ENCODE measurements around the gene RERE. TPM values are rescaled to one million over a fixed set of nuclear protein-coding genes. Genes with fewer than 3 reads are reported as not detected.

Gene RERE
- total RNA-seq, 2 donors from 2014 or later: 48.0 to 50.5 TPM

DNA sequence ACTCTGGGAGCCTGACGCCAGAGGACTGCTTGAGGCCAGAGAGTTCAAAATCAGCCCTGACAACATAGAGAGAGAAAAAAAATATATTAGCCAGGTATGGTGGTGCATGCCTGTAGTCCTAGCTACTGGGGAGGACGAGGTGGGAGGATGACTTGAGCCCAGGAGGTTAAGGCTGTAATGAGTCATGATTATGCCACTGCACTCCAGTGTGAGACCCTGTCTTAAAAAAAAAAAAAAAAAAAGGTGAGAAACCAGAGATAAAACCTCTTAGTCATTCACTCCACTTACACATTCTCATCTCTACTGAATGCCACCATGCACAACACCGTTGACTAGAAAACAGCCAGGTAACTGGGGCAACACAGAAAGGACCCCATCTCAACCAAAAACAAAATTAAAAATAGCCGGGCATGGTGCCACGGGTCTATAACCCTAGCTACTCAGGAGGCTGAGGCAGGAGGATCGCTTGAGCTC lies 321.5 kb downstream of the RERE start:
- H3K27ac Mint-ChIP-seq: peak overlapping the region; percentile 94
- peaks cover 20% of the 10 kb centered on the region for H3K4me1 Mint-ChIP-seq
- no peaks in the 10 kb centered on the region for H3K27me3 Mint-ChIP-seq
- peak; percentile 96 for ATAC-seq (replicated peaks)
- H3K9me3 Mint-ChIP-seq: no peaks in the 10 kb centered on the region
- peak overlapping the region; percentile 47 for H3K4me3 Mint-ChIP-seq
- peaks cover 53% of the 10 kb centered on the region for H3K36me3 Mint-ChIP-seq (ENCODE audit: low read depth)

DNA sequence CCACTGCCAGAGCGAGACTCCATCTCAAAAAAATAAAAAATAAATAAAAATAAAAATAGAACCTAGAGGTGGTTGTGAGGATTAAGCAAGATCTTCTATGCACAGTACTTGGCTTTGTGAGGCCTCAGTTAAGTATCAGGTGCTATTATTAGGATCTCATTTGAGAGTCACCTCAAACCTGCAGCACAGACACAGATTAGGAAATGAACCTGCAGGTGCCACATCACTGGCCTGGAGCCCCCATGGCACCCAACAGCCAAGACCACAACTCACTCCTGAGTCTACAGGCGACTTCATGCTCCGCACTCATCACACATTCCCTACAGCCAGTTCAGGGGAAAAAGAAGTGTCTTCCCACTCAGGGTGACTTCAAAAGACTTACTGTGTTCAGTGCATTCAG lies 322.8 kb downstream of the RERE start:
- Mint-ChIP-seq H3K27me3 (no peaks in the 10 kb centered on the region), H3K36me3 (ENCODE audit: low read depth) (peaks cover 53% of the 10 kb centered on the region), H3K4me1 (peaks cover 20% of the 10 kb centered on the region), H3K27ac (no peak overlapping the region), H3K9me3 (no peaks in the 10 kb centered on the region), H3K4me3 (no peak overlapping the region)
- ATAC-seq (replicated peaks): no peak

DNA sequence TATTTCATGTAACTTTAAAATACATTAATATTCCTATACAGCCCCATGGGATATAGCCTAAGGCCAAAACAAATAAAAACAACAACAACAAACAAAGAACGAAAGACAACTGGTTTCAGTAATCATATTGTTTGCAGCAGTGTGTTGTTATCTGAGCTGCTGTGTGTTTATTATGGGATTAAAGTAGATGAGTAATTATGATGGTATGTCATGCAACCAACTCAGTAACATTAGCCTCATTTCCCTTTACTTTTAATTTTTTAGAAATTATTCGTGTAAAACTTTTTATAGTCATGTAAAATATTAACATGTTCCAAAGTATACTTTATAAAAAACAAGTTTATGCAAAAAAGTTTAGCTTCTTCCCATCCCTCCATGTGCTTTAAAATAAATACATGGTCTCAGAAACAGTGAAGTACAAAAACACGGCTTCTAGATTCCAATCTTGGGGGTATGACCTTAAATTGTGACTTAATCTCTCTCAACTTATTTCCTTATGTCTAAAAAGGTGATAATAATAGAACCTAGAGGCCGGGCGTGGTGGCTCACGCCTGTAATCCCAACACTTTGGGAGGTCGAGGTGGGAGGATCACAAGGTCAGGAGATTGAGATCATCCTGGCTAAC lies 323.4 kb downstream of the RERE start:
- H3K27ac Mint-ChIP-seq: no peak overlapping the region
- no peaks in the 10 kb centered on the region for H3K27me3 Mint-ChIP-seq

DNA sequence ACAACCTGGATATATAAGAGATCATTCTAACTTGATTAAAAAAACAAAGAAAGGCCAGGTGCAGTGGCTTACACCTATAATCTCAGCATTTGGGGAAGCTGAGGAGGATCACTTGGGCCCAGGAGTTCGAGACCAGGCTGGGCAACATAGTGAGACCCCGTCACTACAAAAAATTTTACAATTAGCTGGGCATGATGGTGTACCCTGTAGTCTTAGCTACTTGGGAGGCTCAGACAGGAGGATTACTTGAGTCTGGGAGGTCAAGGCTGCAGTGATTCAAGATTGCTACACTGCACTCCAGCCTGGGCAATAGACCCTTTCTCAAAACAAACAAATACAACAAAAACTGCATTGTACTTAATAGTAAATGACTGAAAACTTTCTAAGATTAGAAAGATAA lies 330.2 kb downstream of the RERE start:
- H3K9me3 Mint-ChIP-seq: no peaks in the 10 kb centered on the region
- H3K4me3 Mint-ChIP-seq: no peak overlapping the region
- no peak overlapping the region for H3K27ac Mint-ChIP-seq

More for the DNA sequence above, 323.4 kb downstream of the RERE start:
- H3K9me3 Mint-ChIP-seq: no peaks in the 10 kb centered on the region
- ATAC-seq (replicated peaks): no peak
- peaks cover 20% of the 10 kb centered on the region for H3K4me1 Mint-ChIP-seq
- peaks cover 53% of the 10 kb centered on the region for H3K36me3 Mint-ChIP-seq (ENCODE audit: low read depth)
- H3K4me3 Mint-ChIP-seq: no peak overlapping the region

DNA sequence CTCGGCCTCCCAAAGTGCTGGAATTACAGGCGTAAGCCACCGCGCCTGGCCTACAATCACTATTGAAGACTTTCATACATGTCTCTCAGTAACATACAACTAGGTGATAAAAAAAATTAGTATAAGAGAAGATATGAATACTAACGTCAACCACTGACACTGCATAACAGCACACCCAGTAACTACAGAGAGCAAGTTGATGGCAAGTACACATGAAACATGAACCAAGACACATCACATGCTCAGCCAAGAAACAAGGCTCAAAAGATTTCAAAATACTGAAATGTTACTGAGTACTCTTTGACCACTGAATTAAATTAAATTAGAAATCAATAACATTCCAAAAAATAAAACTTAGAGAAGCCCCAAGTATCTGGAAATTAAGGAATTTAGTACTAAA lies 331.4 kb downstream of the RERE start:
- peaks cover 5% of the 10 kb centered on the region for H3K36me3 Mint-ChIP-seq (ENCODE audit: low read depth)
- no peaks in the 10 kb centered on the region for H3K4me1 Mint-ChIP-seq
- H3K4me3 Mint-ChIP-seq: no peak overlapping the region
- ATAC-seq (replicated peaks): no peak
- no peak overlapping the region for H3K27ac Mint-ChIP-seq
- H3K27me3 Mint-ChIP-seq: no peaks in the 10 kb centered on the region
- H3K9me3 Mint-ChIP-seq: no peaks in the 10 kb centered on the region

More for the DNA sequence above, 330.2 kb downstream of the RERE start:
- ATAC-seq (replicated peaks): no peak
- Mint-ChIP-seq H3K4me1 (peaks cover 4% of the 10 kb centered on the region), H3K36me3 (ENCODE audit: low read depth) (peaks cover 10% of the 10 kb centered on the region), H3K27me3 (no peaks in the 10 kb centered on the region)

DNA sequence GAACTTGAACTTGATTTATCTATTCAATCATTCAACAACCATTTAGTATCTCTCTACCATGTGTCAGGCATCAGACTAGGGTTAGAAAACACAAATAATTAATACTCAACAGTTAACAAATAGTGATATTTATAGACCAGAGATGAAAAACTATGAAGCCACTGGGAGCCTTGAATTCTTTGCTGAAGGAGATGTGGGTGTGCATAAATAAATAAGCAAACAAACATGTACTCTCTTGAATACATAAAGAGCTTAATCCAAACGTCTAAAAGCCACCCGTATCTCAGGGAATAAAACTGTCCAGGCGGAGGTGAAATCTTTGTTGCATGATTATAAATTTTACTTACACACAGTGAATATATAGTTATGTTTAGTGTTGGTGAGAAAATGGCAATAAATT lies 333.9 kb downstream of the RERE start:
- no peak for ATAC-seq (replicated peaks)
- Mint-ChIP-seq H3K27me3 (no peaks in the 10 kb centered on the region), H3K27ac (no peak overlapping the region), H3K9me3 (no peaks in the 10 kb centered on the region), H3K4me1 (no peaks in the 10 kb centered on the region), H3K36me3 (ENCODE audit: low read depth) (peaks cover 5% of the 10 kb centered on the region), H3K4me3 (no peak overlapping the region)

DNA sequence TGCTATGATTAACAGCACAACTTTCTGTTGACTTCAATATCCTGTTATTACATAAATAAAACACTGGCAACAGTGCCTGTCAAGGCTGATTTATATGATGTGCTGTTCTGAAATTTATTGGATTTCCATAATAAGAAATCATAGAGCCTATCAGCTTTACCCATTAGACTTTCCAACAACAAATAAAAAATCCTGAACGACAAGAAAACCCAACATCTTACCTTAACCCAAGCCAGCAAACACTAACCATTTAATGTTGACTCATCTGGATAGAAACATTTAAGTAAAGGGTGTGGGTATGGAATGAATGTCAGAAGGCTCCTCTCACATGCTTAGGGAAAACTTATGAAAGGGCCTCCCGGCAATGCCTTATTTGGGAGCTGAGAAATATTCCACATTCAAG lies 334.5 kb downstream of the RERE start:
- Mint-ChIP-seq H3K9me3 (no peaks in the 10 kb centered on the region), H3K4me1 (peaks cover 3% of the 10 kb centered on the region), H3K36me3 (ENCODE audit: low read depth) (peaks cover 7% of the 10 kb centered on the region), H3K4me3 (no peak overlapping the region), H3K27me3 (no peaks in the 10 kb centered on the region), H3K27ac (no peak overlapping the region)
- no peak for ATAC-seq (replicated peaks)

DNA sequence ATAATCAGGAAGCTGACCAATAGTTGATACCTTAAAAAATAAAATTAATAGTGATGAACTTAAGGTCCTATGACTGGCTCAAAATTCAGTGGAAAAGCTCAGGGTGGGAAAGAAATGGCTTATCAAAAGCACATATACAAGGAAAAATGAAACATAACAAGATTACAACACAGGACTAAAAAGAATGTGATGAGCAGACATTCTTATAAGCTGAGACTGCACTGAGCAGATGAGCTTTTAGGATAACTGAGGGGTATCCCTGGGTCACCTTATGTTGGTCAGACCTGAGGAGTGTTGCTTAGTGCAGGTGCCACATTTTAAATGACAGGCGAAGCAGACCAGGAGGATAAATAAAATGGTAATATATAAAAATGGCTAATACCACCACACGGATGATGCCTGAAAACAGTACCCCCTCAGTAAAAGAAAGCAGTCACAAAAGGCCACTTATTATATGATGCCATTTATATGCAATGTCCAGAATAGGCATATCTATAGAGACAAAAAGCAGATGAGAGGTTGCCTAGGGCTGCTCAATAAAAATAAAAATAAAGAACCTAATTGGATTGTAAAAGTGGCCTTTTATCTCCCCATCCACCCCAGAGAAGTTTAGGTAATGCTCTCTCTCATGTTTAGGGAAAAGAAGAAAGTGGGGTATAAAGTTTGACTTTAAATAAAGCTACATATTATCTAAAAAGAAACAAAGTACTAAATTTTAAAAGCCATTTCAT lies 335.6 kb downstream of the RERE start:
- Mint-ChIP-seq H3K27ac (peak overlapping the region; percentile 46), H3K9me3 (no peaks in the 10 kb centered on the region), H3K4me3 (no peak overlapping the region), H3K27me3 (no peaks in the 10 kb centered on the region), H3K4me1 (peaks cover 10% of the 10 kb centered on the region), H3K36me3 (ENCODE audit: low read depth) (peaks cover 18% of the 10 kb centered on the region)
- ATAC-seq (replicated peaks): no peak

DNA sequence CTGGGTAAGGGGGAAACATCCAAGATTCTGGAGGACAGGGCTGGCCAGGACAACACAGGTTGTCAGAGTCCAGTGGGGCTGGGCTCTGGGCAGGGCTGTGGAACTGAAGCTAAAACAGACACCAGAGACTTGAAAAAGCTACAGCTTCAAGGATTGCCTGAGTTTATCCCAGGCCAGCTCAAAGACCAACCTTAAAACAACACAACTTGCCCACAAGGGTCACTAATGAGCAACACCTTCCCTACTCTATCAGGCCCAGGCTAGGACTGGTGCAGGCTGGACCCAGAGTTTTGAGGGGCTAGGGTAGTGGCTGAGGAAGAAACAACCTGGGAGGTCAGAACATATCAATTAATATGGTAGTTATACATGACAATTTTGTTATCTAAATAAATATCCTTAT lies 338.9 kb downstream of the RERE start:
- H3K27ac Mint-ChIP-seq: peak overlapping the region; percentile 84
- no peaks in the 10 kb centered on the region for H3K27me3 Mint-ChIP-seq
- ATAC-seq (replicated peaks): no peak
- peaks cover 10% of the 10 kb centered on the region for H3K4me1 Mint-ChIP-seq
- no peaks in the 10 kb centered on the region for H3K9me3 Mint-ChIP-seq
- H3K36me3 Mint-ChIP-seq (ENCODE audit: low read depth): peaks cover 13% of the 10 kb centered on the region
- H3K4me3 Mint-ChIP-seq: no peak overlapping the region

DNA sequence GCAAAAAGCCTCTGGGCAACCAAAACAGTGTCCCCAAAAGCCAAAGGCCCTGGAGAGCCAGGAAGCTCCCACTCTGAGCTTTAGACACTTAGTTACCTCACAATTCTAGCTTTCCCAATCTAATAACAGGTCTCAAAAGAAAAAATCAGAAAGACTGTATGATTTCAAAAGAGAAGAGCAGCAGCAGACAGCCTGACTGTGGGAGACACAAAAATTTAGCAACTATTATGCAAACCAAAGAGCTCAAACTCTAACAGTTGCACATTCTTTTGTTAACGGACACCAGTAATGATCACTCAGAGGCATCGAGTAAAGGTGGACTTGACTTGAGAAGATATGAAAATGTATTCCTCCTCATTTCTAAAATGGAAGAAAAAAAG lies 339.5 kb downstream of the RERE start:
- peak overlapping the region; percentile 66 for H3K4me3 Mint-ChIP-seq
- H3K36me3 Mint-ChIP-seq (ENCODE audit: low read depth): peaks cover 13% of the 10 kb centered on the region
- H3K27ac Mint-ChIP-seq: peak overlapping the region; percentile 84
- H3K27me3 Mint-ChIP-seq: no peaks in the 10 kb centered on the region
- H3K9me3 Mint-ChIP-seq: no peaks in the 10 kb centered on the region
- peaks cover 13% of the 10 kb centered on the region for H3K4me1 Mint-ChIP-seq
- no peak for ATAC-seq (replicated peaks)

DNA sequence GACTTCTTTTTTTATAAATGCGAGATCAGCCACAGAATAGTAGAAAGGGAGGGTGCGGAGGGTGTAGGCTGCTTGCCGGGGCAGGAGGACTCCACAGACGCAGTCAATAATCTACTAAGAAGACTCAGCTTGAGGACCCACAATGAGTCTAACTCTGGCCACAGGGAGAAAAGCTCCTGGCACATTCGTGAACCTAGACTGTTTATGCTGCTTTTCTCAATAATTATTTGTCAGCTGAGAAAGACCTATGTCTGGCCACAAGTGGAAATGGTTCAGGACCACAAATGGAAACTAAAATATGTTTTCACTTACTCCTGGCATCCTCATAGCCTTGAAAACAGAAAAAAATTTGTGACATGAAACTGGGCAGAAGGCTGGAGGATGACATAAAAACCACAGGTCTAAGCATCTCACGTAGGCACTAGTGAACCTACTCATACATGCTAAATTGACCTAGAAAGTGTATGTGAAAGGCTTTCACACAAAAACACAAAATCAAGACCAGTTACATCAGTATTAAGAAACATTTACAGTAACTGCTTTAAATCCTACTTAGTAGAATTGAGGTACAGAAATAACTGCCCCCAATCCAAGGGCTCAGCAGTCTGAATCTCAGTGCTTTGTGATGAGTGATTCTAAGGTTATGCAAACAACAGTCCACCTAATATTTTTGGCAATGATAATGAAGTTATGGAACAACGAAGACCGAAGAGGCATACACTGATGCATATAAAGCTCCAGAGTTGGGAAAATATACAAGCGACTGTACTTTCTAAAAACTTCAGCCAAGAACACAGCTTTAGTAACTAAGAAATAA lies 340.1 kb downstream of the RERE start:
- ATAC-seq (replicated peaks): peak; percentile 91
- H3K4me1 Mint-ChIP-seq: peaks cover 19% of the 10 kb centered on the region

DNA sequence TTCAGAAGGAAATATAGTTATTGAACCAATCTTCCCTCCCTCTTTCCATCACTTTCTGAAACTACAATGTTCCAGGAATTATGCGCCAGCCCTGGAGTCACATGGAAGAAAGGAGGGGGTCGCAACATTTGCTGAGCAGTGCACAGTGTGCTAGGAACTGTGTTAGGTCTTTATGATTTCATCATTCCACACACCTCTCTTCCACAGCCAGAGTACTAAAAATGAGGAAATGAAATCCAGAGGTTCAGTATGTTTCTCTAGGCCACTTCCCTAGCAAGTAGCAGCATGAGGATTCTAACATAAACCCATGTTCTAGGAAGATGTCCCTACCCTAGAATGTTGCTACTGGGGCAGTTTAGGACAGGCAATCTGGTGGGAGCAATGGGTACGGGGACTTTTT lies 341.4 kb downstream of the RERE start:
- Mint-ChIP-seq H3K9me3 (no peaks in the 10 kb centered on the region), H3K4me3 (peak overlapping the region; percentile 66), H3K36me3 (ENCODE audit: low read depth) (peaks cover 13% of the 10 kb centered on the region), H3K4me1 (peaks cover 22% of the 10 kb centered on the region), H3K27me3 (no peaks in the 10 kb centered on the region), H3K27ac (no peak overlapping the region)
- no peak for ATAC-seq (replicated peaks)

More for the DNA sequence above, 340.1 kb downstream of the RERE start:
- H3K36me3 Mint-ChIP-seq (ENCODE audit: low read depth): peaks cover 13% of the 10 kb centered on the region
- no peaks in the 10 kb centered on the region for H3K9me3 Mint-ChIP-seq
- peak overlapping the region; percentile 84 for H3K27ac Mint-ChIP-seq
- H3K4me3 Mint-ChIP-seq: peak overlapping the region; percentile 66
- H3K27me3 Mint-ChIP-seq: no peaks in the 10 kb centered on the region

DNA sequence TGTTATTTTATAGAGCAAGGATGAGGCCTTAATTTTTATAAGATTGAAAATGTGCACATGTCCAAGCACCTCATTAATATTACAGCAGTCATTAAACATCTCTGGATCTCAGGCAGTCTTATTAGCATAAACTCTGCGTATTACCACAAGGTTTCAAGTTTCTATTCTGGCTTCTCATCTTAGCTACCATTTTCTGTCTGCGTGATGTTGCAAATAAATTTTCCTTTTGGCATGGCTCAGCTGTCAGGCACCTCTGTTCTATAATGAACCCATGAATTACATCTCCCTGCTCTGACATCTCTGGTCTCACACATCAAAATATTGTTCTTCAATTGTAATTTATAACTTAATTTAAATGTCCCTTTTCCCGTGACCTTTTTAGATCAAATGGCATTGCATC lies 343.1 kb downstream of the RERE start:
- Mint-ChIP-seq H3K27me3 (no peaks in the 10 kb centered on the region), H3K36me3 (ENCODE audit: low read depth) (peaks cover 13% of the 10 kb centered on the region), H3K4me1 (peaks cover 22% of the 10 kb centered on the region)

DNA sequence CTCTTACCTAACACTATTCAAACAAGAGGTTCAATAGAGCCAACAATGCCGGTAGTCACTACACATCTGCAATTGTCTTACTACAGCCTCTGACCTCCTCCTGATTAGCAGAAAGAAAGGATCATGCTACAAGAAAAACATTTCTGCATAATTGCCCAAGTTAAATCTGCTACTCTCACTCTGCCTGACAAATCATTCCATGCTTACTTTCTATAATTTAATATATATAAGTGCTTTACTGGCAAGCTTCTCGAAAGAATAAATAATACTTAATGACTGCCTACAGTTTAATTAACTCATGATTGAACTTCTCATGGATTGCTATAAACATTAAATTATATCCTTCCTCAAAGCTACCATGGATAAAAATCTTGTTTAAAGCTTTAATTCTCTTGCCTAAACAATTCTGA lies 343.5 kb downstream of the RERE start:
- H3K36me3 Mint-ChIP-seq (ENCODE audit: low read depth): peaks cover 13% of the 10 kb centered on the region
- H3K4me3 Mint-ChIP-seq: peak overlapping the region; percentile 35
- H3K9me3 Mint-ChIP-seq: no peaks in the 10 kb centered on the region
- H3K27ac Mint-ChIP-seq: no peak overlapping the region
- no peak for ATAC-seq (replicated peaks)
- peaks cover 22% of the 10 kb centered on the region for H3K4me1 Mint-ChIP-seq
- no peaks in the 10 kb centered on the region for H3K27me3 Mint-ChIP-seq

More for the DNA sequence above, 343.1 kb downstream of the RERE start:
- Mint-ChIP-seq H3K9me3 (no peaks in the 10 kb centered on the region), H3K4me3 (no peak overlapping the region), H3K27ac (no peak overlapping the region)
- ATAC-seq (replicated peaks): no peak
